GM20000 (cell line): ENCODE measurements around the gene CADPS.

ENCODE experiments used
- DNase-seq: peaks from one replicate; pipeline ENCODE4 v3.0.0; 2012; ENCODE audit warnings: low spot score
- TF ChIP-seq, protein P1 (sequence below): IDR thresholded peaks from 2 replicates; pipeline ENCODE4 v1.5.1; 2012; ENCODE audit warnings: mild to moderate bottlenecking, control low read depth; ENCODE audit errors: extremely low read depth, missing control alignments

Gene CADPS

DNA sequence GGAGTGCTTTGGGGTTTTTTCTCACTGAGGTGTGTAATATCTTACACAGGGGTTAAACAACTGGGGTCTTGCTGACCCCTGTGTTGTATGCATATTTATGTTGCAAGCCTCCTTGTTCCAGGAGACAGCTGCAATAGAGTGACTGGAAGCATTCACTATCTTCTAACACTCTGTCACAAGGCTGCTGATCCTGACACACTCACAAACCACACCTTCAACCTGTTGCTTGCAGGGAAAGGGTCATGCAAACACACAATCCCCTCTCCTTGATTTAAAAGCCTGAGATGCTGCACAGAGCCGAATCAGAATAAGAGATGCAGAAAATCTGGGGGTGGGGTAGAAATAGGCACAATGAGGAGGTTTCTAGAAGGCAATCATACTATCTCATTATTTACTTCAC is 197.3 kb downstream of the CADPS start:
- DNase-seq = no peak
- TF ChIP-seq, protein P1, sequence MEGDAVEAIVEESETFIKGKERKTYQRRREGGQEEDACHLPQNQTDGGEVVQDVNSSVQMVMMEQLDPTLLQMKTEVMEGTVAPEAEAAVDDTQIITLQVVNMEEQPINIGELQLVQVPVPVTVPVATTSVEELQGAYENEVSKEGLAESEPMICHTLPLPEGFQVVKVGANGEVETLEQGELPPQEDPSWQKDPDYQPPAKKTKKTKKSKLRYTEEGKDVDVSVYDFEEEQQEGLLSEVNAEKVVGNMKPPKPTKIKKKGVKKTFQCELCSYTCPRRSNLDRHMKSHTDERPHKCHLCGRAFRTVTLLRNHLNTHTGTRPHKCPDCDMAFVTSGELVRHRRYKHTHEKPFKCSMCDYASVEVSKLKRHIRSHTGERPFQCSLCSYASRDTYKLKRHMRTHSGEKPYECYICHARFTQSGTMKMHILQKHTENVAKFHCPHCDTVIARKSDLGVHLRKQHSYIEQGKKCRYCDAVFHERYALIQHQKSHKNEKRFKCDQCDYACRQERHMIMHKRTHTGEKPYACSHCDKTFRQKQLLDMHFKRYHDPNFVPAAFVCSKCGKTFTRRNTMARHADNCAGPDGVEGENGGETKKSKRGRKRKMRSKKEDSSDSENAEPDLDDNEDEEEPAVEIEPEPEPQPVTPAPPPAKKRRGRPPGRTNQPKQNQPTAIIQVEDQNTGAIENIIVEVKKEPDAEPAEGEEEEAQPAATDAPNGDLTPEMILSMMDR = no peak

DNA sequence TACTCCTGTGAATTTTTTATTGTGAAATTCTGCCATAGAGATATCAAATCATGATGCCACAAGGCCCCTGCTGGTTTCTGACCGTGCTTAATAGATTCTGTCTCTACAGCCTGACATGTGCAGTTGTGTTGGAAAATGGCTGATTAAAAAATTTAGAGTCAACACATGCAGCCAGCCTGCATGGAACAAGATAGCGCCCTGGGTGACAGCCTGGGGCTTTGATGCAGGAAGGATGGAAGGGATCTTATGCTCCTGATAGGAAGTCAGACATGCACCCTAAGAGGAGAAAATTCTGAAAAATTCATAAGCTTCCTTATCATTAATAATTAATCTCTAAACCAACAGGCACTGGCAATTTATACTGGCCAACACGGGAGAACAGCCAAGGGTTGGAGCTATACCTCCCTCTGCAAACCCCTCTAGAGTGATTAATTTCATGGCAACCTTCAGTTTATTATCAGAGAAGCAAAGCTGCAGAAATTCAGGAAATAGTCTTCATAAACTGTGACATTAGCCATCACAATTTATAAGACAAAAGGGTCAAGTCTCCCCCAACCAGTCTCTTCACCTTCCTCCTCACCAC is 198.4 kb downstream of the CADPS start:
- TF ChIP-seq, protein P1 = no peak
- DNase-seq = no peak

DNA sequence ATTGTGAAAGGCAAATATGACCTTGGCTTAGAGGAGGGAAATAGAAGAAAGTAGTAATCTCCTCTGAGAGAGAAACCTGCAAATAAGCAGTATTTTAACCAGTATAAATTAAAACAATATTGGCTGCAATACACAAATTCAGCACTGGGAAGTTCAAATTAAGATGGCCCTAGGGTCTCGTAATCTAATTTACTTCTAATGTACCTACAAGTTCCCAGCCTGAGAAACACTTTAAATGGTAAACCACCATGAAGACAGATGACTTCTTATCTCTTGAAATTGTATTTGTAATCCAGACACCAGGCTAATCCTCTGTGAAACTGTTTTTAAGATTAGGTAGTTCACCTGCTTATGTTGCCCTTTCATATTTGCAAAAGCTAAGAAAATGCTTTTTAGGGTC is 199.7 kb downstream of the CADPS start:
- TF ChIP-seq, protein P1 = no peak
- no peak for DNase-seq

DNA sequence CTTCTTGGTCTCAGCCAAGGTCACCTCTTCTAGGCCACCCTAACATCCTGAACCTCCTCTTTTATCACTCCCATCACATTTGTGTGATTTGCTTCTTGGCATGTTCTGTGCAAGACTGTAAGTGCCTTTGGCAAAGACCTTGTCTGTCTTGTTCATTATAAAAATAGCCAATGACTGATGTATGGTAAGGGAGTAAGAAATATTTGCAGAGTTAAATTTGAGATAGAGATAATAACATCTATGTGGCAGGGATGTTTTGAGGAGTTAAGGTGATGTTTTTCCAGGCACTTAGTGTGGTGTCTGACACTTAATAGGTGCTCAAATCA is 202.3 kb downstream of the CADPS start:
- TF ChIP-seq, protein P1 = no peak
- no peak for DNase-seq

DNA sequence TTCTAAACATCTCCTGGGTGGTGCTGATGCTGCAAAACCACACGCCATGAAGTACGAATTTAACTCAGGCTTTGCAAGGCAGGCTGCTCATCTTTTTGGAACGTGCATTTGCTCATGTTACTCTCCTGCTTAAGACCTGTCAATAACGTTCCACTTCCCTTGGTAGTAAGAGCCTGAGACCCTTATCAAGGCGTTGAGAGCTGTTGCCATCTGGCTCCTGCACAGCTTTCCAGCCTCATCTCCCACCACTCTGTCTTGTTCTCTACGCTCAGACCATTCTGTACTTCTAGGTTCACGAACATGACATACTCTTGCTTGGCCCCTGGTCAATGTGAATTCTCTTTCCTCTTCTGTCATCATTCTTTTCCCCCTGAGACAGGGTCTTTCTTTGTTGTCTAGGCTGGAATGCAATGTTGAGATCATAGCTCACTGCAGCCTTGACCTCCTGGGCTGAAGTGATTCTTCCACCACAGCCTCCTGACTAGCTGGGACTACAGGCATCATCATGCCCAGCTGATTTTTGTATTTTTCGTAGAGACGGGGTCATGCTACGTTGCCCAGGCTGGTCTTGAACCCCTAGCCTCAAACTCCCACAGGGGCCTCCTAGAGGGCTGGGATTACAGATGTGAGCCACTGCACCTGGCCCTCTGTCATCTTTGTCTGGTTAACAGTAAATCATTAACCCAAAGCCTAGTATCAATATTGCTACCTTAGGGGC is 202.8 kb downstream of the CADPS start:
- DNase-seq = no peak
- TF ChIP-seq, protein P1 = no peak

DNA sequence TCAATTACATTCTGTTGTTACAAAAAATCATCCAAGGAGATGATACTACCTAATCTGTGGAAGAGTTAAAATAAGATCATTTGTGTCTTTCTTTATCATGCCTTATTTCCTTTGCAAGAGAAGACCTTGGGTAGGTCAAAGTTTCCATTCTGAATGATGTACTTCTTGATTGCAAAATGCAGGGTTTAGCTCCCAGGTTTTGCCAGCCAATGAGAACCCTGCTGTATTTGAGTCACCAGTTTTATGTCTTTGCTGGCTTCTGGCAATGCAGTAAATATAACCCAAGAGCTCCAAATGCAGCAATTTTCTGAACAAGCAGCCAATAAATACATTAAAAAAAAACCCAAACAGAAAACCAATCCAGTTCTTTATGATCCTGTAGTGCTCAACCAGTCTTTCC is 204.9 kb downstream of the CADPS start:
- TF ChIP-seq, protein P1 = no peak
- no peak for DNase-seq

DNA sequence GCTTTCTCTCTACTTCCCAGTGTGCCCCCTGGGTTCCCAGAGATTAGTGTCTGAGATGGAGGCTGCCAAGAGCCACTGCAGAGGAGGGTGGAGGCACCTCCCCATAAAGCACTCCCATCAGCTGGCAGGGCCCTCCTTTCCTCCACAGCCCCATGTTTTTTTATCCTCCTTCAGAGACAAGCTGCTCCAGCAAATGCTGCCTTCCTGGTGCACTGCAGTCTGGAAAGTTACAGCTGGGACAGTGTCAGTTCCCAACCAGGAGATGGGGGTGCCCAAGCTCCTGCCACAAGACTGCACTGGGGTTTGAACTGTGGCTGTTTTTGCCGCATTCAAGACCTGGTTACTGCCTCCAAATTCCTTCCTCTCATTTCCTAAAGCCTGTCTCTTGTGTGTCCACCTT is 206.1 kb downstream of the CADPS start:
- no peak for DNase-seq
- TF ChIP-seq, protein P1 = no peak
